Fibroblast of lung (primary cell): Measurements from ENCODE around the gene ARHGEF6.

ENCODE experiments used
- CTCF ChIP-seq, 2 donors: IDR thresholded peaks in 1 of 2; conservative IDR thresholded peaks in 1 of 2; 1 replicate in 1 of 2; 2 replicates in 1 of 2; pipeline ENCODE4 v1.5.1; 2011 to 2012; ENCODE audit warnings: low read length in 2 of 2, control low read depth in 1 of 2, inconsistent platforms in 1 of 2, low read depth in 1 of 2, mild to moderate bottlenecking in 1 of 2
- EZH2 ChIP-seq: IDR thresholded peaks from 2 replicates; pipeline ENCODE4 v1.5.1; 2012; ENCODE audit warnings: low read length, control low read depth, mild to moderate bottlenecking; ENCODE audit errors: missing control alignments

DNA sequence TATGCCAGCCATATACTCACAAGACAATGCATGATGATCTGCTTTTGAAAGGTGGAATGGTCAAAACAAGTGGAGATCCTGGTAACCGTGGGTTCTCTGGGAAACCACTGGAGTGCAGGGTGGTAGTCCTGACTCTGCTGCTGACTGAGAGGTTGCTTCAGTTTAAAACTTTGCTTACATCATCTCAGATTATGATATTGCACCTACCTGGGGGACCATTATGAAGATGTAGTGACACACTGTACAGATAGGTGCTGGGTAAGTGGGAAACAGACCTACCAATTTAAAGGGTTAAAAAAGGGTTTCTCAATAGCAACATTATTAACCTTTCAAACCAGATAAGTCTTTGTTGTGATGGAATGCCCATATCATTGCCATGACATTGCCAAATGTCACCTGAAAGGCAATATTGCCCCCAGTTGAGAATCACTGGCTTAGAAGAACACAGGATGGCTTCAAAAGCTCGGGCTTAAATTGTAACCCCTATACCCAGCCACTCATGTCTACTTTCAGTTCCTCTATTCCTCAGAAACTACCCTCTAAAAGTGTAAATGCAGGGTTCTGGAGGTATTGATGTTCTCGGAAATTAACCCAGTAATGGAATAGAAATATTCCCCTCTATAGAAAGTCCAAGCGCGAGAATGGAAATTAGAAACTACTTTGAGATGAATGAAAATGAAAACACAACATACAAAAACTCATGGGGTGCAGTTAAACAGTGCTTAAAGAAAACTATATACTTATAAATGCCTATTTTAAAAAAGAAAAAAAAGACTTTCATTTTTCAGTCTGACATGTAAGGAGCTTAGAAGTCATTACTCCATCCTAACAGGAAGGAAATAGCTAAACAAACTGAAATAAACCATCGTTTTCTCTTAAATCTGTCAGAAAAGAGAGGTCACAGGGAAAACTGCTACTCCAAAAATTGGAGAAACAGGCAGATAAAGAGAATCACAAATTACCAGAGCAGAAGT lies 65.8 kb downstream of the ARHGEF6 start:
- TF ChIP-seq CTCF (conservative IDR thresholded peaks at IDR 0.05 in 1 of 2, IDR thresholded peaks at IDR 0.05 in 1 of 2; ENCODE audit: low read depth in 1 of 2, low read length in 2 of 2), result no peak
- no peak for TF ChIP-seq EZH2
